ENCODE data around the gene TMEM87B. TPM values are rescaled to one million over a fixed set of nuclear protein-coding genes. Genes with fewer than 3 reads are reported as not detected.

TMEM87B gene
- total and polyA plus RNA-seq, 8 donors, result 24.6 to 36.8 (median 28.4) TPM

GRCh38 chr2:112153179-112153490 is 98.1 kb downstream of the TMEM87B start:
- no peak for ATAC-seq
- Histone ChIP-seq H3K4me1 (peaks cover 0 to 6% of the 10 kb centered on the region in 2 donors), H3K9me3 (no peaks in the 10 kb centered on the region), H3K27ac (no peak overlapping the region), H3K4me3 (no peak overlapping the region), H3K36me3 (no peaks in the 10 kb centered on the region), H3K27me3 (no peaks in the 10 kb centered on the region)
- no peak for DNase-seq
- TF ChIP-seq CTCF (IDR thresholded peaks at IDR 0.05), result no peak
- intact Hi-C loops (cut with DNase I), result no loop called here

- intact Hi-C loops (cut with DNase I), result no loop called here
- TF ChIP-seq CTCF (IDR thresholded peaks at IDR 0.05), result no peak
- no peaks in the 10 kb centered on the region for H3K27me3 ChIP-seq
- no peaks in the 10 kb centered on the region for H3K9me3 ChIP-seq
- H3K27ac ChIP-seq, result no peak overlapping the region
- no peak for ATAC-seq
- peaks cover 0 to 6% of the 10 kb centered on the region in 2 donors for H3K4me1 ChIP-seq
- no peak for DNase-seq
- no peak overlapping the region for H3K4me3 ChIP-seq
- H3K36me3 ChIP-seq, result no peaks in the 10 kb centered on the region
These were observed 98.4 kb downstream of the TMEM87B start for GRCh38 chr2:112153501-112153900.

- intact Hi-C loops (cut with DNase I), result no loop called here
- Histone ChIP-seq H3K9me3 (no peaks in the 10 kb centered on the region), H3K36me3 (no peaks in the 10 kb centered on the region), H3K27me3 (no peaks in the 10 kb centered on the region), H3K4me1 (peaks cover 0 to 6% of the 10 kb centered on the region in 2 donors), H3K4me3 (no peak overlapping the region), H3K27ac (no peak overlapping the region)
- ATAC-seq, result no peak
- TF ChIP-seq CTCF (IDR thresholded peaks at IDR 0.05), result no peak
- no peak for DNase-seq
These were observed 99.4 kb downstream of the TMEM87B start for GRCh38 chr2:112154246-112155117.

- TF ChIP-seq CTCF (IDR thresholded peaks at IDR 0.05), result no peak
- Histone ChIP-seq H3K9me3 (no peaks in the 10 kb centered on the region), H3K27ac (no peak overlapping the region), H3K27me3 (no peaks in the 10 kb centered on the region), H3K36me3 (no peaks in the 10 kb centered on the region), H3K4me1 (peaks cover 0 to 6% of the 10 kb centered on the region in 2 donors), H3K4me3 (no peak overlapping the region)
- no peak for DNase-seq
- ATAC-seq, result no peak
- intact Hi-C loops (cut with DNase I), result no loop called here
These were observed 100.5 kb downstream of the TMEM87B start for GRCh38 chr2:112155331-112156151.

All from left lung (tissue), 10 donors.